A549 treated with AZD9567 at 1 μM for 4 hours (cell line): Measurements from ENCODE around the gene GAGE10. TPM values are rescaled to one million over a fixed set of nuclear protein-coding genes. Genes with fewer than 3 reads are reported as not detected.

ENCODE experiments used
- total RNA-seq: library from RNA; stranded (reverse); fragments of 200-300 nt; extraction: Qiagen RNA extraction; gene quantifications from 5 replicates; pipeline ENCODE4 v1.2.3, GENCODE V29; 2022; ENCODE audit not compliant: insufficient read depth

GAGE10 gene, protein sequence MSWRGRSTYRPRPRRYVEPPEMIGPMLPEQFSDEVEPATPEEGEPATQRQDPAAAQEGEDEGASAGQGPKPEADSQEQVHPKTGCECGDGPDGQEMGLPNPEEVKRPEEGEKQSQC
- not detected in 5 replicates for total RNA-seq

DNA sequence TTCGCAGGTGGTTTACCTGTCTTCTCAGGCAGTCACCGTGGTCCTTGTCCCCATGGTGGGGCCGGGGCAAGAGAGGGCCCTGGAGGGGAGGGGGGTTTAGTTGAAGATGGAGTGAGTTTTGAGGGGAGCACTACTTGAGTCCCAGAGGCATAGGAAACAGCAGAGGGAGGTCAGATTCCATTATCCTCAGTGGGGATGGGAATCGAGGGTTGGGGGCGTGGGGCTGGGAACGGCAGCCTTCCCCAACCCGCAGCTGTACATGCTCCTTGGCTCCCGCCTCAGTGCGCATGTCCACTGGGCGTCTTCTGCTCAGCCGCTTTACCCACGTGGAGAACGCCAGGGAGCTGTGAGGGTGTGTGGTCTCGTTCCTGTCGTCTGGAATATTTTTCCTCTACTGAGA lies at the start of gene GAGE10:
GAGE10 (plus strand) TSS at position 301 of the 400 bp plus-strand sequence. CDS start 1,214 bp downstream, outside the sequence.

DNA sequence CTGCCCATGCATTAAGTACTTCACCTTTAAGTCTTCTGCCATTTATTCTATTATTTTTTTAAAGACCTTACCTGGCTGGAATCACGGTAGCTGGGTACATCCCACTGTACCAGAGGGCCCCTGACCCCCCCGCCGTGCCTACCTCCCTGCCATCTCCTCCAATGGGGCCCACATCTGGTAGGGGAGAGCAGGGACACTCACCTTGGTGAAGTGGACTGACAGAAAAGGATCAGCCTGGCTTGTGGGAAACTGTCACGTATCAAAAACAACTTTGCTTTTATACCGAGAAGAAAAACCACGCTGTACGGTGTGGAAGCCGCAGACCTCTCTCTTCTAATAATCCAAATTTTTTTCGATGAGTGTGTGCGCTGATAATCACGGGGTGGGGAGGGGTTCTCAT lies 39.0 kb upstream of the GAGE10 start, which contains the start of gene FOXP3:
FOXP3 (minus strand) TSS at position 251 of the 400 bp plus-strand sequence. CDS start 6,205 bp downstream, outside the sequence.

DNA sequence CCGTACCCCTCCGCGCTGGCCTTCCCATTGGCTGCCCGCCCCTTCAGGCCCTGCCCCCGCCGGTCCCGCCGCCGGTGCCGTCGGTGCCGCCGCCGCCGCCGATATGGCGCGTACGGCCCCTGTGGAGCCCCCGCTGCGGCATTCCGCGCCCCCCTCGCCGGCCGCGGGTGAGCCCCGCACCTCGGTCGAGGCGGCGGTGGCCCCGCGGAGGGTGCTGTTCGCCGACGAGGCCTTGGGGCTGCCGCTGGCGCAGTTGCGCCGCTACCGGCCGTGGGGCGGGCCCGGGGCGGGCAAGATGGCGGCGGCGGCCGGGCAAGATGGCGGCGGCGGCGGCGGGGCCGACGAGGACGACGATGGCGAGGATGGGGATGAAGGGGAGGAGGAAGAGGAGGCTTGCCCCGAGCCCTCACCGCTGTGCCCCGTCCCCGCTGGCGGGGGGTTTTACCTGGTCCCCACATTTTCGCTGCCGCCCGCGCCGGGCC lies 33.6 kb upstream of the GAGE10 start, which contains the start of gene PPP1R3F:
PPP1R3F (plus strand) TSS at position 27 of the 482 bp plus-strand sequence; CDS start at position 104, 77 bp downstream.

DNA sequence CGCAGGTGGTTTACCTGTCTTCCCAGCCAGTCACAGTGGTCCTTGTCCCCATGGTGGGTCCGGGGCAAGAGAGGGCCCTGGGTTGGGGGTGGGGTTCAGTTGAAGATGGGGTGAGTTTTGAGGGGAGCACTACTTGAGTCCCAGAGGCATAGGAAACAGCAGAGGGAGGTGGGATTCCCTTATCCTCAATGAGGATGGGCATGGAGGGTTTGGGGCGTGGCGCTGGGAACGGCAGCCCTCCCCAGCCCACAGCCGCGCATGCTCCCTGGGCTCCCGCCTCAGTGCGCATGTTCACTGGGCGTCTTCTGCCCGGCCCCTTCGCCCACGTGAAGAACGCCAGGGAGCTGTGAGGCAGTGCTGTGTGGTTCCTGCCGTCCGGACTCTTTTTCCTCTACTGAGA lies 18.3 kb downstream of the GAGE10 start, which contains the start of gene GAGE12J:
GAGE12J (plus strand) TSS at position 301 of the 400 bp plus-strand sequence. CDS start 1,157 bp downstream, outside the sequence.

DNA sequence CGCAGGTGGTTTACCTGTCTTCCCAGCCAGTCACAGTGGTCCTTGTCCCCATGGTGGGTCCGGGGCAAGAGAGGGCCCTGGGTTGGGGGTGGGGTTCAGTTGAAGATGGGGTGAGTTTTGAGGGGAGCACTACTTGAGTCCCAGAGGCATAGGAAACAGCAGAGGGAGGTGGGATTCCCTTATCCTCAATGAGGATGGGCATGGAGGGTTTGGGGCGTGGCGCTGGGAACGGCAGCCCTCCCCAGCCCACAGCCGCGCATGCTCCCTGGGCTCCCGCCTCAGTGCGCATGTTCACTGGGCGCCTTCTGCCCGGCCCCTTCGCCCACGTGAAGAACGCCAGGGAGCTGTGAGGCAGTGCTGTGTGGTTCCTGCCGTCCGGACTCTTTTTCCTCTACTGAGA lies 27.8 kb downstream of the GAGE10 start, which contains the start of gene GAGE13:
GAGE13 (plus strand) TSS at position 301 of the 400 bp plus-strand sequence. CDS start 1,156 bp downstream, outside the sequence.

Other genes with a start within 250 kb of the GAGE10 start
- 1.2 to 3.7 TPM (median 2.9 TPM) in 5 replicates for gene CCDC120, start 244.6 kb upstream of the GAGE10 start, total RNA-seq
- 40.6 to 51.0 TPM (median 46.0 TPM) in 5 replicates for gene PRAF2, start 229.6 kb upstream of the GAGE10 start, total RNA-seq
- 41.3 to 56.4 TPM (median 53.4 TPM) in 5 replicates for gene WDR45, start 223.8 kb upstream of the GAGE10 start, total RNA-seq
- 19.2 to 24.7 TPM (median 23.7 TPM) in 5 replicates for gene GPKOW, start 179.9 kb upstream of the GAGE10 start, total RNA-seq
- 2.3 to 4.7 TPM (median 3.0 TPM) in 5 replicates for gene MAGIX, start 140.9 kb upstream of the GAGE10 start, total RNA-seq
- 313 to 440 TPM (median 426 TPM) in 5 replicates for gene PLP2, start 131.7 kb upstream of the GAGE10 start, total RNA-seq
- gene PRICKLE3, start 117.3 kb upstream of the GAGE10 start, total RNA-seq: 10.7 to 19.3 TPM (median 17.9 TPM) in 5 replicates
- 2.0 to 3.0 TPM (median 2.6 TPM) in 5 replicates for gene SYP, start 103.5 kb upstream of the GAGE10 start, total RNA-seq
- not detected in 5 replicates for gene CACNA1F, start 70.3 kb upstream of the GAGE10 start, total RNA-seq
- gene CCDC22, start 68.2 kb upstream of the GAGE10 start, total RNA-seq: 10.6 to 14.6 TPM (median 13.6 TPM) in 5 replicates
- 0.06 to 0.14 TPM (median 0.13 TPM) in 4 of 5 replicates, not detected in the other for gene FOXP3, start 38.9 kb upstream of the GAGE10 start, total RNA-seq
- gene PPP1R3F, start 33.9 kb upstream of the GAGE10 start, total RNA-seq: 2.3 to 3.4 TPM (median 3.0 TPM) in 4 of 5 replicates, not detected in the other
- gene GAGE12J, start 18.4 kb downstream of the GAGE10 start, total RNA-seq: not detected in 5 replicates
- gene GAGE13, start 27.9 kb downstream of the GAGE10 start, total RNA-seq: not detected in 5 replicates
- not detected in 5 replicates for gene GAGE12C, start 228.5 kb downstream of the GAGE10 start, total RNA-seq
- not detected in 5 replicates for gene GAGE12D, start 238.1 kb downstream of the GAGE10 start, total RNA-seq
- gene GAGE12E, start 247.6 kb downstream of the GAGE10 start, total RNA-seq: not detected in 5 replicates